ENCODE measurements around the gene ADCY5. TPM values are rescaled to one million over a fixed set of nuclear protein-coding genes. Genes with fewer than 3 reads are reported as not detected.

The ADCY5 gene
- total RNA-seq, 1 donor from 2014 or later = 6.8 TPM

DNA sequence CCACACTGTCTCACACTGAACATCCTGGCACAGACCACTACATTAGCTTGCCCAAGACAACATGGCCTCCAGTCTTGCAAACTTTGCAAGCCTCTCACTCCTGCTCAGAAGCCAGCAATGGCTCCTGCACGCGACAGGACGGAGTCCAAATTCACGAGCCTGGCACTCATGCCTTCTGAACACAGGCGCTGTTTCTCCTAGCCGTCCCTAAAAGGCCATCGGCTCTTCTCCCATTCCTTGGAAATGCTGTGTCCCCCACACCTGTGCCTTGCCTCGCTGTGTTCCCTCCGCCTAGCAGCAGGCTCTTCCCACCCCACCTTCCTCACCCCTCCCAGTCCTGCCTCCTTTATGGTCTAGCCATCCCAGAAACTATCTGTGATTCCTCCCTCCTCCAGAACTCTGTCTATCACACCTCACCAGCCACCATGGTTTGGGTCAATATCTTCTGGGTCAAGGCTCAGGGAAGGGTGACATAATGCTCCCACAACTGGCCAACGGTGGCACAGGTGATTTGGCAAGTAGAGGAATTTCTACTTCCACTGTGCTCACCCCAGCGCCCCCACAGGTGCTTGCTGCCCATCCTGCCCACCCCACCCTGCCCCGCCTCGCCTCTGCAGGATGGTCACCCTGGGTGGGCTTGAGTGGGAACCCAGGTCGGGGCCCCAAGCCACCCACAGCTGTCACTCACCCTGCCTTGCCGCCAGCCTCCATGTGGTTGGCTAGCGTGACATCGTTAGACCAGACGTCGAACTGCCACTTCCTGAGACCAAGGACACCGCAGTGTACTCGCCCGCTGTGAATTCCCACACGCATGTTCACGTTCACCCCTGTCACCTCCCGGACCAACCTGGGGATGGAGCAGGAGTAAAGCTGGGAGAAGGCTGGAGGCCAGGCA, 120.7 kb downstream of the ADCY5 start:
- no peak overlapping the region for H3K27ac Mint-ChIP-seq
- DNase-seq (ENCODE audit: low spot score in 2 of 2, unreplicated experiment in 2 of 2) = no peak
- no peaks in the 10 kb centered on the region for H3K4me1 Mint-ChIP-seq
- no peak overlapping the region for H3K4me3 Mint-ChIP-seq
- no peaks in the 10 kb centered on the region for H3K9me3 Mint-ChIP-seq
- TF ChIP-seq, protein P1, sequence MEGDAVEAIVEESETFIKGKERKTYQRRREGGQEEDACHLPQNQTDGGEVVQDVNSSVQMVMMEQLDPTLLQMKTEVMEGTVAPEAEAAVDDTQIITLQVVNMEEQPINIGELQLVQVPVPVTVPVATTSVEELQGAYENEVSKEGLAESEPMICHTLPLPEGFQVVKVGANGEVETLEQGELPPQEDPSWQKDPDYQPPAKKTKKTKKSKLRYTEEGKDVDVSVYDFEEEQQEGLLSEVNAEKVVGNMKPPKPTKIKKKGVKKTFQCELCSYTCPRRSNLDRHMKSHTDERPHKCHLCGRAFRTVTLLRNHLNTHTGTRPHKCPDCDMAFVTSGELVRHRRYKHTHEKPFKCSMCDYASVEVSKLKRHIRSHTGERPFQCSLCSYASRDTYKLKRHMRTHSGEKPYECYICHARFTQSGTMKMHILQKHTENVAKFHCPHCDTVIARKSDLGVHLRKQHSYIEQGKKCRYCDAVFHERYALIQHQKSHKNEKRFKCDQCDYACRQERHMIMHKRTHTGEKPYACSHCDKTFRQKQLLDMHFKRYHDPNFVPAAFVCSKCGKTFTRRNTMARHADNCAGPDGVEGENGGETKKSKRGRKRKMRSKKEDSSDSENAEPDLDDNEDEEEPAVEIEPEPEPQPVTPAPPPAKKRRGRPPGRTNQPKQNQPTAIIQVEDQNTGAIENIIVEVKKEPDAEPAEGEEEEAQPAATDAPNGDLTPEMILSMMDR (IDR thresholded peaks at IDR 0.05; ENCODE audit: unreplicated experiment) = no peak
- H3K27me3 Mint-ChIP-seq (ENCODE audit: low read depth) = peaks cover 18% of the 10 kb centered on the region
- H3K36me3 Mint-ChIP-seq = no peaks in the 10 kb centered on the region

DNA sequence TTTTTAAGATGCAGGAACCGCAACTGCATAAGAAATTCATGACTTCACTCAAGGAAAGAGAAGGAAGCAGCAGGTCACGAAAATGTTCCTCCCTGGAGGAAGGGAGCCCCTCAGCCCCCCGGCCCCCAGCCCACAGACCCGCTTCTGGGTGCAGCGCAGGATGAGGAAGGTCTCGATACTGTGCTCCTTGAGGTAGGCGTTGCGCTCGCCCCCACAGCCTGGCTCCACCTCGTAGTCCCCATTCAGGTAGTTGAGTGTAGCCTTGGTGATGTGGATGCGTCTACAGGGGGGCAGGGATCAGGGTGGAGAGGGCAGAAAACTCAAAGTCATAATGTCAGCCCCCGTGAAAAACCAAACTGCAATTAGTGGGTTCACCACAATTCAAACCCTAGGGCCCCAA, 121.4 kb downstream of the ADCY5 start:
- Mint-ChIP-seq H3K27me3 (ENCODE audit: low read depth) (peaks cover 18% of the 10 kb centered on the region), H3K4me1 (no peaks in the 10 kb centered on the region), H3K9me3 (no peaks in the 10 kb centered on the region), H3K4me3 (no peak overlapping the region), H3K36me3 (no peaks in the 10 kb centered on the region), H3K27ac (no peak overlapping the region)
- TF ChIP-seq, protein P1 (IDR thresholded peaks at IDR 0.05; ENCODE audit: unreplicated experiment) = no peak
- no peak for DNase-seq (ENCODE audit: low spot score in 2 of 2, unreplicated experiment in 2 of 2)

DNA sequence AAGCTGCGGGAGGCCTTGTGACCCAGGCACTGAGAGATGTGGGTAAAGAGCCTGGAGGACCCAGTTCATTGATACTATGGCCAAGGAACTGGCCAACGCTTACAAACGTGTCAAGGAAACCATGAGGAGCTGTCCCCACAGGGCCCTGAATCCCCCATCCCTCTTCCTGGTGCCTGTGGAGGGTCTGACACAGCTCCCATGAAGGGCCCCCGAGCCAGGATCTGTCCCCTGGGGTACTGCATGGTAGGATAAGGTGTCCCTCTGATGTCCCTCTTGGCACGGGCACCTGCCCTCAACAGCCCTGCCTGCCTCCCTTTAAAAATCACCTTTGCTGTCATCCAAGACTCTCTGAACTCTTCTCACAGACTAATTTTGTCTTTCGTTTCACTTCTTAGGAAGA, 122.4 kb downstream of the ADCY5 start:
- Mint-ChIP-seq H3K4me3 (no peak overlapping the region), H3K27me3 (ENCODE audit: low read depth) (peaks cover 20% of the 10 kb centered on the region)

DNA sequence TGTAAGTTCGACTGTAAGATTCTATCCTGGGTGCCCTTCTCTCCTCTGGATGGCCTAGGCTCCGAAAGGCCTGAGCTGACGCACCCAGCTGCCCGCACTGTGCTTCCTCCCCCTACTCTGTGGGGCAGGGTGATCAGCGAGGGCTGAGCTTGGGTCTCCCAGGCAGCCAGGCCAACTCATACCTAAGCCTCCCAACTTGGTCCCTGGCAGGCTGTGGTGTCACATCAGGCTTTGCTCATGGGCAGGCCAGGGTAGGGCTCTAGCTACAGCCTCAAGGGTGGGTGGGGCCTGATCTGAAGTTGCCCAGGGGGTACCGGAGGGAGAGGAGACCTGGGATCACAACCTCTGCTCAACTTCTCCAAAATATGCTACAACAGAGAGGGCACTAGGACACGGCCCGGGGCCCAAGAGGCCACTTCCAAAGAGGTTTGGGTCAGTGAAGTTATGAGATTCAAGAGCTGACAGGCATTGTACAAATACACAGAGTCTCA, 123.1 kb downstream of the ADCY5 start:
- no peak for DNase-seq (ENCODE audit: low spot score in 2 of 2, unreplicated experiment in 2 of 2)
- Mint-ChIP-seq H3K9me3 (no peaks in the 10 kb centered on the region), H3K27ac (no peak overlapping the region), H3K36me3 (no peaks in the 10 kb centered on the region), H3K4me1 (no peaks in the 10 kb centered on the region), H3K4me3 (no peak overlapping the region), H3K27me3 (ENCODE audit: low read depth) (peaks cover 25% of the 10 kb centered on the region)
- TF ChIP-seq, protein P1 (IDR thresholded peaks at IDR 0.05; ENCODE audit: unreplicated experiment) = no peak

More for the DNA sequence above, 122.4 kb downstream of the ADCY5 start:
- H3K4me1 Mint-ChIP-seq = no peaks in the 10 kb centered on the region
- TF ChIP-seq, protein P1 (IDR thresholded peaks at IDR 0.05; ENCODE audit: unreplicated experiment) = no peak
- no peaks in the 10 kb centered on the region for H3K36me3 Mint-ChIP-seq
- no peak for DNase-seq (ENCODE audit: low spot score in 2 of 2, unreplicated experiment in 2 of 2)
- H3K27ac Mint-ChIP-seq = no peak overlapping the region
- no peaks in the 10 kb centered on the region for H3K9me3 Mint-ChIP-seq

DNA sequence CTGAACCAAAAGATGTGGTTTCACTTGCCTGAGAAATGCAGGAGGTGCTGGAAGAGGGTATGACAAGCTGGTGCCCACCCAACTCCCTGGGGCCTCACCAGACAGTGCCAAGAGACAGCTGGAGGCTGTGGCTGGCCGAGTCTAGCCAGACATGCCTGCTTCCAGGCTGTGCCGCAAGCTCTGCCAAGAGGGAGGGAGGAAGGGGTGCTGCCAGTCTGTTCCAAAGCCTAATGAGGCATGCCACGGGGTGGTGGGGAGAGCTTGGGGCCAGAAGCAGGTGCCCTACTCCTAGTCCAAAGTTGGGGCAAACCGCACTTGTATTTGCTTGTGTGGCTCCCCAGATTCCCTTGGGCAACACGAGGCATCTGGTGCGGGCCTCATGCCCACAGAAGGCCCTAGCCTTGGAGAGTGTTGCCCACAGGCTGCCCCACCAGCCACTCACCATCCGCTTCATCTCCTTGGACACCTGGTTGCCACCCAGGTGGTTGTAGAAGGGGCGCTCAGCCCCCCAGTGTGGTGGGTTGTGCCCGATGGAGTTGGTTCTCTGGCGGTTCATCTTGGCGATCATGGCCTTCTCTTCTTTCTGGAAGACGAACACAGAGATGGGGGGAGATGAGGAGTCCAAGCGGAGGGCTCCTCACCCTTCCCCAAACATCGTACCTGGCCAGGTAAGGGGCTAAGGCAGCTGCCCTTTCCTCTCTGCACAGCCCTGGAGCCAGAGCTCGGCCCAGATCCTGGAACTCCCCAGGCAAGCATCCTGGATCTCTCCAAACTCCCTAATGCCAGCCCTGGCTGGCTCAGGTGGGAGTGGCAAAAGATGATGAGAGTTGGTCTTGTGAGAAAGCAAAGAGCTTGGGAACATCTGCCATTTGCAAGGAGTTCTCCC, 123.8 kb downstream of the ADCY5 start:
- TF ChIP-seq, protein P1 (IDR thresholded peaks at IDR 0.05; ENCODE audit: unreplicated experiment) = no peak
- Mint-ChIP-seq H3K27me3 (ENCODE audit: low read depth) (peaks cover 32% of the 10 kb centered on the region), H3K9me3 (no peaks in the 10 kb centered on the region), H3K4me1 (no peaks in the 10 kb centered on the region), H3K36me3 (no peaks in the 10 kb centered on the region), H3K27ac (no peak overlapping the region), H3K4me3 (no peak overlapping the region)
- no peak for DNase-seq (ENCODE audit: low spot score in 2 of 2, unreplicated experiment in 2 of 2)
